Fibroblast of the aortic adventitia (primary cell): ENCODE measurements around the gene EYS. TPM values are rescaled to one million over a fixed set of nuclear protein-coding genes. Genes with fewer than 3 reads are reported as not detected.

Experiments
- DNase-seq: peaks from one replicate; pipeline ENCODE4 v3.0.0-alpha.2; 2010; ENCODE audit warnings: low read depth
- H3K4me3 ChIP-seq: 2 replicates; pipeline ENCODE4 v1.5.1; 2011; ENCODE audit warnings: low read depth, mild to moderate bottlenecking, control low read depth, low read length, moderate library complexity
- total RNA-seq: library from RNA; depleted of rRNA; stranded (reverse); fragments of >200 nt; gene quantifications from 2 replicates; pipeline ENCODE4 v1.2.3, GENCODE V29; 2012; ENCODE audit warnings: low replicate concordance
- TF ChIP-seq, protein P1 (sequence below): IDR thresholded peaks from 2 replicates; pipeline ENCODE4 v1.5.1; 2011; ENCODE audit warnings: mild to moderate bottlenecking, low read length, control low read depth, inconsistent platforms; ENCODE audit not compliant: insufficient read depth

EYS gene
- total RNA-seq, 1 donor: 0.09 TPM

DNA sequence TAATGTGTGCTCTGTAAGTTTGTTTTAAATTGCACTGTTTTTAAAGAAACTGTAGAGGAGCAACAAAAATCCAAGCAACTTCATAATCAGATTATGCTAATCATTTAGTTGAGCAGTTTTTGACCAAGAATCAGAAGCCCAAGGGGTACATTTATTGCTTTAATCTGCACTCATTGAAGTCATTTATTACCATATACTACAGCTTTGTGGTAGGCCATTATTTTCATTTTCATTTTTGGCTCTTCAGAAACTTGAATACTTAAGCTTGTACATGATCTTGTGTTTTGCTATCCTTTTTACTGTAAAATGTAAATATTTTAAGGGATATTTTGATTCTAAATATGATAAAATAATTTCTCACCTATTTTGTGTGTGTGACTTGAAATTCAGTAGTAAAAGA, 1992.9 kb downstream of the EYS start:
- no peak overlapping the region for H3K4me3 ChIP-seq
- TF ChIP-seq, protein P1, sequence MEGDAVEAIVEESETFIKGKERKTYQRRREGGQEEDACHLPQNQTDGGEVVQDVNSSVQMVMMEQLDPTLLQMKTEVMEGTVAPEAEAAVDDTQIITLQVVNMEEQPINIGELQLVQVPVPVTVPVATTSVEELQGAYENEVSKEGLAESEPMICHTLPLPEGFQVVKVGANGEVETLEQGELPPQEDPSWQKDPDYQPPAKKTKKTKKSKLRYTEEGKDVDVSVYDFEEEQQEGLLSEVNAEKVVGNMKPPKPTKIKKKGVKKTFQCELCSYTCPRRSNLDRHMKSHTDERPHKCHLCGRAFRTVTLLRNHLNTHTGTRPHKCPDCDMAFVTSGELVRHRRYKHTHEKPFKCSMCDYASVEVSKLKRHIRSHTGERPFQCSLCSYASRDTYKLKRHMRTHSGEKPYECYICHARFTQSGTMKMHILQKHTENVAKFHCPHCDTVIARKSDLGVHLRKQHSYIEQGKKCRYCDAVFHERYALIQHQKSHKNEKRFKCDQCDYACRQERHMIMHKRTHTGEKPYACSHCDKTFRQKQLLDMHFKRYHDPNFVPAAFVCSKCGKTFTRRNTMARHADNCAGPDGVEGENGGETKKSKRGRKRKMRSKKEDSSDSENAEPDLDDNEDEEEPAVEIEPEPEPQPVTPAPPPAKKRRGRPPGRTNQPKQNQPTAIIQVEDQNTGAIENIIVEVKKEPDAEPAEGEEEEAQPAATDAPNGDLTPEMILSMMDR: no peak
- DNase-seq: no peak

DNA sequence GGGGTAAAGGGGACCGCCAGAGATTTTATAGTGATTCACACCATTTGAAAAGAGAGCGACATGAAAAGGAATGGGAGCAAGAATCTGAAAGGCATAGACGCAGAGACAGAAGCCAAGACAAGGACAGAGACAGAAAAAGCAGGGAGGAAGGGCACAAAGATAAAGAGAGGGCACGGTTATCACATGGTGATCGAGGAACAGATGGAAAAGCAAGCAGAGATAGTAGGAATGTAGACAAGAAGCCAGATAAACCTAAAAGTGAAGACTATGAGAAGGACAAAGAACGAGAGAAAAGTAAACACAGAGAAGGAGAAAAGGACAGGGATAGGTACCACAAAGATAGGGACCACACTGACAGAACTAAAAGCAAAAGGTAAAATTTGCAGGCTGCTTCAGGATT, 1993.7 kb downstream of the EYS start:
- H3K4me3 ChIP-seq: no peak overlapping the region

DNA sequence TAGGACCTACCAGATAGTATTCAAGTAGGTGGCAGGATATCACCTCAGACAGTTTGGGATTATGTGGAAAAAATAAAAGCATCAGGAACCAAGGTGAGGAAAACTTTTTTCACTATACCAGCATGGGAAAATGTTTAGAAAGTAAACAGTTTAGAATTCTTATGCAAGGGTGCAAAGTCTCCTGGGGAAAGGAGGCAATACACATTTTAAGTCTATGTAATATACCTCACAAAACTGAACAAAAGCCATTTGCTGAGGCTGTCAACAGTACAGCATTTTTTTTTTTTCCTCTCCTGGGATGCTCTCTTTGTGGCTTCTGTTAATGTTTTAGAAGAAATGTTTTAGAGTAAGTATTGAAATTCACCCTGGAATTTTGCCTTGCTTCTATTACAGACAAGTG, 1997.9 kb downstream of the EYS start:
- TF ChIP-seq, protein P1: no peak
- DNase-seq: no peak
- H3K4me3 ChIP-seq: no peak overlapping the region

More for the DNA sequence above, 1993.7 kb downstream of the EYS start:
- DNase-seq: no peak
- TF ChIP-seq, protein P1: no peak

DNA sequence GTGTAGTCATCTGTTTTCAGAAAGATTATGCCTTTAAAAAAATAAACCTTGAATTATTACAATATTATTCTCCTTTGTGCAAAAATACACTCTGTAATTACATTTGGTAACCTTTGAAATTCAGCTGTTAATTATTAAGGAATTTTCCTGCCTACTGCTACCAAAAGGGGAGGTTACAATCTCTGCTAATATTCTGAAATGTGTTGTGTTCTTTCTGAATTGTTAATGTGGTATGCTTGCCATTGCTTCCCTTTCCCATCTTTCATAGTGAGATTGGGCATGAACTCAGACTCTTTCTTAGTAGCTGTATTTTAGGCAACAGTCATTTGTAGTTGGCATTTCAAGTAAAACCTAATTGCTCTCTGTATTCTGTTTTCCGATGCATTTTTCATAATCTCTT, 1998.4 kb downstream of the EYS start:
- TF ChIP-seq, protein P1: no peak
- DNase-seq: no peak
- no peak overlapping the region for H3K4me3 ChIP-seq

DNA sequence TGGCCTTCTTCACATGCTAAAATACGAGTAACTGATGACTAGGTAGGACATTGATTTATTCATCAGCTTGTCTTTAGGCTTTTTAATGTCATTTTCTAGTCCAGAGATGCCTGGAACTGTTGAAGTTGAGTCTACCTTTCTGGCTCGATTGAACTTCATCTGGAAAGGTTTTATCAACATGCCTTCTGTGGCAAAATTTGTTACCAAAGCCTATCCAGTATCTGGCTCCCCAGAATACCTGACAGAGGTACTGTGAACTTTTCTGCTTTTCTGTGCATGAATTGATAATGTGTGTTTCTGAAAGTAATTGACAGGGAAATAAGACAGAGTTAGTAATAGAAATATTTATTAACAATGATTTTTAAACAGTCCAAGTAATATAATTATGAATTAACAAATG, 2000.4 kb downstream of the EYS start:
- DNase-seq: no peak
- H3K4me3 ChIP-seq: no peak overlapping the region
- TF ChIP-seq, protein P1: no peak

DNA sequence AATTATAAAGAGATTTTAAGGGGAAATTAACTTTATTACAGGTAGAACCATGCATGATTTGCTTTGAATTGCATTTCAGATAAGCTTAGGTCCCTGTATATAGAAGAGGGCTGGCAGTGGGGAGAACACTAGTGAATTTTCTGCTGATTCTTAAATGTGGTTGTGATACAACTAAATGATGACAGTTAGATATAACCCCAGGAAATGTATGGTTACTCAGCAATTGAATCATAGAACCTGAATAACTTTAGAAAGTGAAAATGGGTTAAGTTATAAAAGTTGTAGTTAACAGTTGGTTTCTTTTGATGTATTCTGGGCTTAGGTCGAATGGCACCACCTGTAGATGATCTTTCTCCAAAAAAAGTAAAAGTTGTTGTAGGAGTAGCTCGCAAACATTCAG, 2001.3 kb downstream of the EYS start:
- no peak overlapping the region for H3K4me3 ChIP-seq
- DNase-seq: no peak
- TF ChIP-seq, protein P1: no peak

DNA sequence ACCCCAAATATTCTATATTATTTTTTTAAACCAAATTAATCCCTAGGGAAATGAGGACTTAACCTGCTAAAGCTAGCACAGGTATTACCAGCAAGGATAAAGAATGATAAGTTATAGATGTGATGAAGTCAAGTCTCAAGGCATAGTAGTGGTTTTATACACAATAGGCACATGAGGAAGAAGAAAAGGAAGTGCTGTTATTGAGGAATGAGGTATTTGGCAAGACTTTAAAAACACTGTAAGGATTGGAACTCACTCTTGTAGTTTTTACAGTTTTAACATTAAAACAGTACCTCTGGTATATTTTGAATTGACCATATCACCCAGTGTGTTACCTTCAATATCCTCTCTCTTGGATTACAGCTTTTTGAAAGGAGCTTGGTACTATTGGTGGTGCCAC, 2016.8 kb downstream of the EYS start:
- TF ChIP-seq, protein P1: no peak
- DNase-seq: no peak
- H3K4me3 ChIP-seq: no peak overlapping the region
